ENCODE results near the gene MVB12A.

MVB12A gene

DNA sequence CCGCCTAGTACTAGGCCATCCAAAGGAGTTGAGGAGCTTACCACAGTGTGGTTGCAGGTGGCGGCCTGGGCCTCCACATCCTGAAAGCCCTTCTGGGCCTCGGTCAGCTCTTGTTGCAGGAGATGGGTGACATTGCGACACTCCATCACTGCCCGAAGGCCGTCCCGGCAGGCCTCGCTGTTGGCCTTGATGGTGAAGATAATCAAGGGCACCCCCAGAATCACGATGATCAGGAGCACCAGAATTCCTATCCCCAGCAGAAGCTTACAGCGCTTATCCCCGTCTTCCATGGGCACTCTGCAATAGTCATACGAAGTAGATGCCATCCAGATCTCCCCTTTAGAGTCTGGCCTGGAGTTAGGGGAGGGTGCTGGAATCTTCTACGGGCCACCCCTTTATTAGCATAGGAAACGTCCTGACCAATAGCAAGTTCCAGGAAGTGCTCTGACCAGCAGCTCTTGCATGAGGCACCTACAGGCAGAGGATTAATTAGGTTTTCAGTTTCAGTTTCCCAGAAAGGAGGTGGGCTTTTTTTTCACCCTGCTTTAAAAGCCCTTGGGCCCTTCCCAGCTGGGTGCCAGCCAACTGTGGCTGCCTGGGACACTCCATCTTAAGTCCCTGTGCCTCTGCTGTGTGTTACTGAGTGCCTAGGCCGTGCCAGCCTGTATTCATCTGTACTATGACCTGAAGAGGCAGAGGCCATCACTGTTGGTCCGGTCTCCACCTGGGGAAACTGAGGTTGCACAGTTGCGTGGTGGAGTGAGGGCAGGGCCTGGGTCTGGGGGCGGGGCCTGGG lies 14.4 kb upstream of the MVB12A start, which contains the start of gene BST2:
TSS of gene BST2 (minus strand) at position 381 of the 796 bp plus-strand sequence. CDS start at position 326, 55 bp downstream.
- peak; percentile 38 for DNase-seq

DNA sequence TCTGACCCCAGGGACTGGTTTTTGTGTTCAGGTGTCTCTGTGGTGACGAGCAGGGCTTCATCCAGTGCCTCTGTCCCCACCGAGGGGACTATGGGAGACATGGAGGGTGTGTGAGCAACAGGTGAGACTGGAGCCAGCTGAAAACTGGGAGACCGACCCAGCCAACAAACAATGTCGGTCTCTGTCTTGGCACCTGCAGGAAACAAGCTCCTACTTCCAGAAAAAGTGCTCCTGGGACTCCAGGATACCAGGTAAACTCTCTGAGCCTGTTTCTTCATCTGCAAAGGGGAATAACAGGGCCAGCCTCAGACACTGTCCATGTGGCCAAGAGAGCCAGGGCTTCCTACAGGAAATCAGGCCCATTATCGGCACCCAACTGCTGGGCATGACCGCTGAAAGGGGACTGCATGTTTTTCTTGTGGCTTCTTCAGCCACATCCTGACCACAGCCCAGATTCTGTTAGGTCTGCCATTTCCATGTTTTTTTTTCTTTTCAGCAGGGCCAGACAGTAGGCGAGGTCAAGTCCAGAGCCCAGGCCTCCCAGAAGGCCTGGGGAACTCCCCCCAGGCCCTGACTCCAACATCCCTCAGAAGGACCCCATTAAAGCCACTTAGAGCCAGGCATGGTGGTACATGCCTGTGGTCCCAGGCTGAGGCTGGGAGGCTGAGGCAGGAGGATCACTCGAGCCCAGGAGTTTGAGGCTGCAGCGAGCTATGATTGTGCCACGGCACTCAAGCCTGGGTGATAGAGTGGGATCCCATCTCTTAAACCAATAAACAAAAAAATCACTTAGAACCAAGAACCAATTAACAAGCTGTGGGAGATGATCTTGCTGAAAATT lies 13.6 kb upstream of the MVB12A start:
- DNase-seq, result no peak

DNA sequence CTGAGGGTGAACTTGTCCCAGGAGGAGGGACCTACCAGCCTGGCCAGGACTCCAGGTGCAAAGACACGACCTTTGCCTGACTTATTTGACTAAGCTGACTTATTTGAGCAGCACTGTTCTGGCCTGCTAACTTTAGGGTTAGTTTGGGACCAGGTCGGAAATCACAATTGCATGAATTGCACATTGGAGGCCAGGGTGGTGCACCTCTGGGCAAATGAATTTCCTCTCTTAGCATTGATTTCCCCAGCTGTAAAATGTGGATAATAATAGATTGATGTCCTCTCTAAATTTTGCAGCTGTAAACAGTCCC lies 13.0 kb upstream of the MVB12A start:
- DNase-seq, result no peak

DNA sequence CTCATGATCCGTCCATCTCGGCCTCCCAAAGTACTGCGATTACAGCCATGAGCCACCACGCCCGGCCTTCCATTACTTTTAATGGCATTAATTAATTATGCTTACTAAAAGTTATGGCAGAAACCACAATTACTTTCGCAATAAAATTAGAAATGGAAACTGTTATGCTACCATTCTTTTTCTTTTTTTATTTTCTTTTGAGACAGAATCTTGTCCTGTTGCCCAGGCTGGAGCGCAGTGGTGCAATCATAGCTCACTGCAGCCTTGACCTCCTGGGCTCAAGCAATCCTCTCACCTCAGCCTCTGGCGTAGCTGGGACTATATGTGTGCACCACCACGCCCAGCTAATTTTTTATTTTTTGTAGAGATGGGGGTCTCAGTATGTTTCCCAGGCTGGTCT lies 9.9 kb upstream of the MVB12A start:
- DNase-seq, result no peak

DNA sequence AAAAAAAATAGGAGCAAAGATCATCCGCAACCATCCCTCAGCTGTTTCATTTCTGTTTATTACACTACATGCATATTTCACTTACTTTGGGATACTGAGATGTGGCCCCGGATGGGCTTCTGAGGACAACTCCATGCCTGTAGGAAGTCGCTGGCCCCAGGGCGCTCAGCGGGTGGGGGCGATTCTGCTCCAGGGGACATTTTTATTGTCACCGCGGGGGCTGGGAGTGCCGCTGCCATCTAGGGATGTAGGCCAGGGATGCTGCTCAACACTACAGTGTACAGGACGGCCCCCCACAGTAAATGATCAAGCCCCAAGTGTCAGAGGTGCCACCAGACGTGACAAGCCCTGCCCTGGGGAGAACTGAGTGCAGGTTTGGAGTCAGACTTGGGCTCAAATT lies 8.0 kb upstream of the MVB12A start:
- DNase-seq, result no peak

DNA sequence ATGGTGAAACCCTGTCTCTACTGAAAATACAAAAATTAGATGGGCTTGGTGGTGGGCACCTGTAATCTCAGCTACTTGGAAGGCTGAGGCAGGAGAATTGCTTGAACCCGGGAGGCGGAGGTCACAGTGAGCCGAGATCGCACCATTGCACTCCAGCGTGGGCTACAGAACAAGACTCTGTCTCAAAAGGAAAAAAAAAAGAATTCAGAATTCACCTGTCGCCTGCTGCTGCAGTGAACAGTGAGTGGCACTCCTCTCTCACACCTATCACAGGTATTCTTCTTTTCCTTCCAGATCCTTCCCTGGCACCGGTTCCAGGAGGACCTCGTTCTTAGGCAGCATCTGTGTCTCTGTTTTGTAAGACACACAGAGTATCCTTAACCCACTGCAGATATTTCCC lies 5.8 kb upstream of the MVB12A start:
- no peak for DNase-seq

DNA sequence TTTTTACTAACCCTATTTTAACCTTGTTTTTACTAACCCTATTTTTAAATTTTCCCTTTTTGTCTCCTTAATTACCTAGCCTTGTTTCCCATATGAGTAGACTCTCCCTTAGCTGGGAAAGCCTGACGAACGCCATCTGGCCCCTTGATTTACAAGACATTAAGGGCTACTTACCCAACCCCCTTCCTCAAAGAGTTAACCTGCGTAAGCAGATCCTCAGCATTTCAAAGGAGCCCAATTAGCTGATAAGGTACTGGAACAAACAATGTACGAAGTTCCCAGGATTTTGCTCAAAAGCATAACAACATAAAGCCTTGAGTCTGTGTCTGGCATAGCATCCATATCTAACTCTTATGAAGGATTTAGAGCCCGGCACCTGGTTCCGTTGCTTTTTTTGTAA lies 4.7 kb upstream of the MVB12A start:
- DNase-seq, result no peak

DNA sequence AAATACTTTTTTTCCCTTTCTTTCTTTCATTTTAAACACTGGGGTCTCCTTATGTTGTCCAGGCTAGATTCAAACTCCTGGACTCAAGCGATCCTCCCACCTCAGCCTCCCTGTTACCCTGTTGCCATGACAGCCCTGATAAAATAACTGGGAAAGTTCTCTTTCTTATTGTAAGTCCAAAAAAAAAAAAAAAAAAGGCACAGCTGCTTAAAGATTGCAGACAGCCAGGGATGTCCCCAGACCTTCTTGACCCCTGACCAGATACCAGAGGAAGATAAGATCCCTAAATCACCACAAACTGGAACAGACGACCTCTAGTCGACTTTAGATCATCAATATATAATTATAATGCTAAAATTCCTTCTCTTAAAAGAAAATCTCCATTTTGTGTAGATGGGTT lies 1.1 kb upstream of the MVB12A start:
- no peak for DNase-seq

DNA sequence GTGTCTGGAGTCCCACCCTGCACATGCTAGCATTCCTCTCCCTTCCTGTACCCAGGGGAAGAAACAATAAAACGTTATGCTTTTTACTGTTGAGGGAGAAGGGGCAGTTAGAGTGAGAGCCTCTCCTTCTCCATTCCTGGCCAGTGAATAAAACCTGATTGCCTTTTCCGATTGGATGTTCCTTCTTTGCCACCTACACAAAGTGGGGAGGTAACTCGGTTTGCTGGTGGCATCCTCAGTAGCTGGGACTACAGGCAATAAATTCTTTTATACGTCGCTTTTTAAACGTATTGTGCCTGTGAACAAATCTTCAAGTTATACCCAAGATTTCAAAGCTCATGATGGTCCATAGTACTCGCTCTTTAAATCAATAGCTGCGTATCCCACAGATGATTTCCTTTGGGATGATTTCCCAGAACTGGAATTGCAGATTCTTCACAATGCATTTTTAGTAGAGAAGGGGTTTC lies 660 bp upstream of the MVB12A start:
- DNase-seq, result no peak

DNA sequence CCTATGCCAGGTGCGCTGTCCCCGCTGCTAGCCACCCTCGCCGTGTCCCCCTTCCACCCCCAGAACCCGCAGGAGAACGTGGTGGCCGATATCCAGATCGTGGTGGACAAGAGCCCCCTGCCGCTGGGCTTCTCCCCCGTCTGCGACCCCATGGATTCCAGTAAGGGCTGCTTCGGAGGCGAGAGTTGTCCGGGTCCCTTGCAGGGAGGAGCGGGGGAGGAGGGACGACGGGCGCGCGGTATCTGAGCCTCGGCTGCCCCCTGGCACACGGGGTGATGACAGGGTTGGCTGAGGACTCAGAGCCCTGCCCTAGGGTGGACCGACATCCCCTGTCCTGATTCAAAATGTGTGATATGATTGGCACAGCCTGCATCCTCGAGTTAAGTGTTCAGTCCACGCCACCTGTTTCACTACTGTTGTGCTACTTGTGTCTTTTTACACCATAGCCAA lies 653 bp downstream of the MVB12A start:
- peak; percentile 30 for DNase-seq

DNA sequence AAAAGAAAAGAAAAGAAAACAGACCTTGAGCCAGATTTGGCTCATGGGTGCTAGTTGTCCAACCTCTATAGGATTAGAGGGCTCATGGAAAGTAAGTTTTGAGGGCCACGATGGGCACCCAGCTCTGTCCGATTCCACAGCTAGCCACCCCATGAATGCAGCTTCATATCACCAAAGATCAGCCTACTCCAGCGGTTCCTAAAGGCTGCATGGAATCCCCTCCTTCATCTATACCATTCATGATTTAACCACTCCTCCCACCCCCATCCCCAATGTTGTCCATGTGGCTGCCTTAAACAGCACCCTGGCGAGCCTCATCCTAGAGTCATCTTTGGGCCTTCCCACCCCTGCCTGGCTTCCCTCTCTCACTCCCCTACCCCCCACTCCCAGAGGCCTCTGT lies 2.1 kb downstream of the MVB12A start:
- no peak for DNase-seq

DNA sequence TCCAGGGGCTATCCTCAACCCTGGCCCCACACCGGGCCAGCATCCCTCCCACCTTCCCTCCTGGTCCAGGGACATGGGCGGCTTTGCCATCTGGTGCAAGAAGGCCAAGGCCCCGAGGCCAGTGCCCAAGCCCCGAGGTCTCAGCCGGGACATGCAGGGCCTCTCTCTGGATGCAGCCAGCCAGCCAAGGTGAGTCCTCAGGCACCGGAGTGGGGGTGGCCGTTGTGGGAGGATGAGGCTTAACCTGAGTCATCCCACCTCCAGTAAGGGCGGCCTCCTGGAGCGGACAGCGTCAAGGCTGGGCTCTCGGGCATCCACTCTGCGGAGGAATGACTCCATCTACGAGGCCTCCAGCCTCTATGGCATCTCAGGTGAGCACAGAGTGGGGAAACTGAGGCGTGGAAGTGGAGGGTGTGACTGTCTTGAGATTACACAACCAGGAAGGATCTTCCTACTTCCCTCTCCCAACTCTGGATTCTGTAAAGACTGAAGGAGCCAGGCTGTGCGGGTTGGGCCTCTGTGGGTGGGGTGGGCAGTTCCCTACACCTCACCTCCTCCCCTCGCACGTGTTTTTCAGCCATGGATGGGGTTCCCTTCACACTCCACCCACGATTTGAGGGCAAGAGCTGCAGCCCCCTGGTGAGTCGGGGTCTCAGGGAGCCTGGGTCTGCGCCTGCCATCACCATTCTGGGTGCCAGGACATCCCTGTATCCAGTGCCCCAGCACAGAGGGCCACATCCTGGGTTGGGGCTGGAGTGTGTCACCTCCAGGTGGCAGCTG lies 3.8 kb downstream of the MVB12A start:
- no peak for DNase-seq

DNA sequence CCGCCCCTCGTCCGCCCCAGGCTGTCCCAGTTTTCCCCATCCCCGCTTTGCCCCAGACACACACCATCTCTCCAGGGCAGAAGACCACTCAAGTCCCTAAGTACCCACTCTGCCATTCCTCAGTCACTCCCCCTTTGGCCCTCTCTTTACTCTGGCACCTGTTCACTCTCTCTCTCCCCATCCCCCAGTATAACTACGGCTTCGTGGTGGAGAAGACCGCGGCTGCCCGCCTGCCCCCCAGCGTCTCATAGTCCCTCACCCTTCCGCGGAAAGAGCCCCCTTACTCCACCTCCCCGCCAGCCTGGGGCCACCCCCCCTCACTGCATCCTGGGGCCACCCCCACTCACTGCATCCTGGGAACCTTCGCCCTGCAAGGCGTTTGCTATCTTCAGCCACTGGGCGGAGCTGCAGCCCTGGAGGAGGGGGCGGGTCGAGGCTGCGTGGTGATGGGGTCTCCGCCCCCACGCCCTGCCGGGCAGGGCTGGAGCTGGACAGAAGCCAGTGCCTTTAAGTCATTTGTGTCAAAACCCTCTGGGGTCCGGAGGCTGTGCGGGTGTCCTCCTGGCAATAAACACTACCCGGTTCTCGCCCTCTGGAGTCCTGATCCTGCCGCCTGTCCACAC lies 5.0 kb downstream of the MVB12A start:
- DNase-seq, result no peak

DNA sequence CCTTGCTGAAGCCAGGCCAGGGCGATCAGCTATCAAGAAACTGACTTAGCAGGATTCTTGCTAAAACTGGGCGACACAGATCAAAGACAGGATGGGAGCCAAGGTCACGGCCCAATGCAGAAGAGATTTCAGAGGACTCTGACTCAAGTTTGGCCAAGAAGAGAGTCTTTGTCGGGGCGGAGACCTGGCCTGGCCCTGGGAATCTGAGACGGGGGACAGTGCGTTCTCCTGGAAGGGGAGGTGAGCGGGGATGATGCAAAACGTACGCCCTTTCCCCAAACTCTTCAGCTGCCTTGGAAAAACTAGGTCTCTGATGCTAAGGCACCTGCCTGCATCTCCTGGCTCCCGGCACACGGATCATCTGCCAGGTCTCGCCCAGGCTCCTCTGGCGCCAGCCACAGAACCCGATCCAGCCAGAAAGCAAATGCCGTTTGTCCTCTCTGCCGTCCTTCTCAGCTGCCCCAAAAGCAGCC lies 9.8 kb downstream of the MVB12A start:
- no peak for DNase-seq

DNA sequence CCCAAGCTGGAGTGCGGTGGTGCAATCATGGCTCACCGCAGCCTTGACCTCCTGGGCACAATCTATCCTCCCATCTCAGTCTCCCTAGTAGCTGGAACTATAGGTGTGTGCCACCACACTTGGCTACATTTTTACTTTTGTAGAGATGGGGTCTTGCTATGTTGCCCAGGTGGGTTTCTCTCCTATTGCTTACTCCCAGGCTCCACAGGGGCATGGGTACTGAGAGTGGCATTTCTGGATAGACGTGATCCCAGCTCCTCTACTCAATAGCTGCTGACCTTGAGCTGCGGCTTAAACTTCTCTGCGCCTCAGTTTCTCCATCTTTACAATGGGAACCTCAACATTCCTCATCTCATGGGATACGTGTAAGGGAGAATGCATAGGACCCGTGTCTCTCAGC lies 11.6 kb downstream of the MVB12A start:
- DNase-seq, result no peak

DNA sequence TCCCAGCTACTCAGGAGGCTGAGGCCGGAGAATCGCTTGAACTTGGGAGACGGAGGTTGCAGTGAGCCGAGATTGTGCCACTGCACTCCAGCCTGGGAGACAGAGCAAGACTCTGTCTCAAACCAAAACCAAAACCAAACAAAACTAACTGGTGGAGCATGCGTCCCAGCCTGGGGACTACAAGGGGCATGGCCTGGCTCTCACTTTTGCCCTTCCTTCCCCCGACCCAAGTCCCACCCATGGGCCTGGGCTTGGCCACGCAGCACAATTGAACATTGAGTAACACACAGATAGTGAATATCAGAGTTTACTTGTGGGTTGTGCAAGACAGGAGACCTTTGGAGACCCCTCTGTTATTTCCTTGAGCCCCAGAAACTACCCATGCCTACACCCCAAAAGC lies 15.4 kb downstream of the MVB12A start:
- no peak for DNase-seq

DNA sequence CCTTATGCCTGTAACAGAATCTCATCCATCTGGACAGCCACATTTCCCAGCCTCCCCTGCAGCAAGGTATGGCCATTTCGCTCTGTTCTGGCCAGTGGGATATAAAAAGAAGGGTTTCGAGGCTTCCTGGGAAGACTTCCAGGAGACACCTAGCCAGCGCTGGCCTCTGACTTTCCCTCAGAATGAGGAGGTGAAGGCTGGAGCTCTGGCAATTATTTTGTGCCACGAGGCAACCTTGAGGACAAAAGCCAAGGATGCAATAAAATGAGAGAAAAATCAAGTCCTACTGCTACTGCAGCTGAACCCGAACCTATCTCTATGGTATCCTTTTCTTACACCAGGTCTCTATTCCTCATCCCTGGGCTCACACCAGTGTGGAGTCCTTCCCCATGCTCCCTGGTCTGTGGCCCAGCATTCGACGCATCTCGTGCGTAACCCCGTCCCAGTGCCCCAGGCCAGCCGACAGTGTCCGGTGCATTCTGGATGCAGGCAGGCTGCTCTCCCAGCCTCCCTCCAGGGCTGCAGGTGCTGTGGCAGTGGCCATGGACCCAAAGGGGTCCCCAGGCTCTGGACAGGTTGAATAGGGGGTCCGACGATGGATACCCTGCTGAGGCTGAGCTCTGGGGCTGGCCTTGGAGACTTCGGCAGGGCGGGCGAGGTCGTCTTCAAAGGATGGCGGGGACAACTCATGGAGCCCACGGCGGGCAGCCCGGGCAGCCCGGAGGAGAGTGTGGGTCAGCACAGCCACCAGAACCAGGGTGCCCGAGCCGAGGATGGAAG lies 16.4 kb downstream of the MVB12A start:
- DNase-seq, result no peak

DNA sequence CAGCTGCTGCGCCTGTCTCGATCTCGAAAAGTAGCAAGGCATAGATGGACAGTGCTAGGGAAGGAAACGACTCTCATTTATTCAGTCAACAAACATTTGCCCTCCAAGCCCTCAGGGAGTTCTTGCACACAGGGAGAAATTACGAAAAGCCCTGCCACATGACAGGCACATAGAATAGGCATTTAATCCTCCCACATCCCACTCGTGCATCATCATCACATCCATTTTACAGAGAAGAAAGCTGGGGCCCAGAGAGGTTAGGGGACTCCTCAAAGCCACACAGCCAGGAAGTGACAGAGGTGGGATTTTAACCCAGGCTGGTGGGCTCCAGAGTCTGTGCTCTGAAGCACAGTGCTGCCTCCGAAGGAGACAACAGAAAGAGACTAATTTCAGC lies 17.0 kb downstream of the MVB12A start:
- DNase-seq, result no peak

DNA sequence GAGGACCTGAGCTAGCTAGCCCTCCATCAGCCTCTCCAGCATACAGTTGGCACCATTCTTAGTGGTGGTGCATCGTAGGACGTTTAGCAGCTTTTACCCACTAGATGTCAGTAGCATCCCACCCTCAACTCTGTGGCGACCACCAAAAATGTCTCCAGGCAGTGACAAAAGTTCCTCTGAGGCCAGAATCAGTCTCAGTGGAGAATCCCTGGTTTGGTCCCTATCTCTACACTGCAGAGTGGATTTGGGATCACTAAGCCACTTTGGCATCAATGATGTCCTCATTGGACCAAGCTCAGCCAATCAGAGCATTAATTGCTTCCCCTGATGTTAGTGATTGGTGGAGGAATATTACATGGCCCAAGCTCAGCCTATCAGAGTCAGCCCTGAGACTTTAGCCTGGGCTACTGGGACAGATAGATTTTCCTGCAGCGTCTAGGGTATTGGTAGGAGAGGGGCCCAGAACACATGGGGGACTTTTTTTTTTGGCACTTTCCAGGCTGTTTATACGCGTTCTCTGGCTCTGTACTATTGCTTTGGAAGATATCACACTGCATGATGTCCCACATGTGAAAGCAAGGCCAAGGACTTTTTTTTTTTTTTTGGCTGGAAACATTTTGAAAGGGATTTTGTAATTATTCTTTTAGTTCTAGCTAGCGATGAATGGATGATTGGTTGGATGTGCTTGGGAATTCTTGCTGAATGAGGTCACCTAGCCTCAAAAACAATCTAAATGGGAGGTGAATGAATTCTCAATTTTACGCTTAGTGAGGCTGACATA lies 21.6 kb downstream of the MVB12A start:
- peak; percentile 28 for DNase-seq

DNA sequence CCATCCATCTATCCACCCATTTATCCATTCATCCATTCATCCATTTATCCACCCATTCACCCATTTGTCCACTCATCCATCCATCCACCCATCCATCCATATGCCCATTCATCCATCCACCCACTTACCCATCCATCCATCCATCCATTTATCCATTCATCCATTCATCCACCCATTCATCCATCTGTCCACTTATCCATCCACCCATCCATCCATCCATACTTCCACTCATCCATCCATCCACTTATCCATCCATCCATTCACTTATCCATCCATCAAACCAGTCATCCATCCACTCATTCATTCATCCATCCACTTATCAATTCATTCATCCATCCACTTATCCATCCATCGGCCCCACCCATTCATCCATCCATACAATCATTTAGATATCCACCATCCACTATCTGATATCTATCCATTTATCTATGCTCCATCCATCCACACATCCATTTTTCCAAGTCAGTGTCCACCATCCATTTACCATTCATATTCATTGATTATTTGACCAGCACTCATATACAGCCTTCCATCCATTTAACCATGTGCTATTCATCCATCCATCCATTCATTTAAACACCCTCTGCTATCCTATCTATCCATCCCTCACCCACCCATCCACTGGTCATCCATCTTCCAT lies 25.8 kb downstream of the MVB12A start:
- no peak for DNase-seq

DNA sequence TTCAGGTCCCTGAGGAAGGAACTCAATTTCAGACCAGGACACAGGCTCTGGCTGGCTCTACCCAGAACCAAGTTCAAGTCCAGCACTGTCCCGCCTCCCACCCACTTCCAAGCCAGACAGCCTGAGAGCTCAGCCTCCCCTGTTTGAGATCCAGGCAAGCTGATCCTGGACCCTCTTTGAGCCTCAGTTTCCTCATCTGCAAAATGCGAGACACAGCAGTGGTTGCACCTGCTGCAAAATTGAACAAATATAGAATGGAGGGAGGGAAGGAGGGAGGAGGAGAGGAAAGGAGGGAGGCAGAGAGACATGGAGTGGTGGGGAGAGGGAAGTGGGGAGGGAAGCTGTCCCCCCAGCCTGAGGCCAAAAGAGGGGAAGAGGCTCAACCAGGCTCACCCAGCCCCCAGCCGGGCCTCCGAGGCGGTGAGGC lies 27.9 kb downstream of the MVB12A start:
- no peak for DNase-seq

Measured in activated CD8-positive, alpha-beta memory T cell treated with anti-CD3 and anti-CD28 coated beads, Interleukin-2, amount 50 U/mL, for 4 hours (primary cell).